Ascending aorta (tissue), 2 donors: Measurements from ENCODE around the gene SHISAL1. TPM values are rescaled to one million over a fixed set of nuclear protein-coding genes. Genes with fewer than 3 reads are reported as not detected.

Experiments used
- DNase-seq, 2 donors: peaks; one replicate each; pipeline ENCODE4 v3.0.0-alpha.2; 2019; ENCODE audit warnings: low spot score in 2 of 2
- H3K27ac ChIP-seq, 2 donors: fragments of 200-600 bp; sonication (generic); one replicate each; pipeline ENCODE4 v1.5.1; 2016 to 2017; ENCODE audit warnings: mild to moderate bottlenecking in 1 of 2
- H3K27me3 ChIP-seq: fragments of 200-600 bp; sonication (generic); one replicate; pipeline ENCODE4 v1.5.1; 2017
- H3K36me3 ChIP-seq, 2 donors: fragments of 200-600 bp; sonication (generic); one replicate each; pipeline ENCODE4 v1.5.1; 2016
- H3K4me1 ChIP-seq, 2 donors: fragments of 200-600 bp; sonication (generic); one replicate each; pipeline ENCODE4 v1.5.1; 2016 to 2017; ENCODE audit warnings: mild to moderate bottlenecking in 1 of 2
- H3K4me3 ChIP-seq, 2 donors: fragments of 200-600 bp; sonication (generic); one replicate each; pipeline ENCODE4 v1.5.1; 2016 to 2017; ENCODE audit warnings: mild to moderate bottlenecking in 1 of 2
- H3K9me3 ChIP-seq, 2 donors: fragments of 200-600 bp; sonication (generic); one replicate each; pipeline ENCODE4 v1.5.1; 2016
- CTCF ChIP-seq, 3 experiments: fragments of 200-600 bp in 2 of 3; fragments of 450-650 bp in 1 of 3; sonication (generic) in 2 of 3; IDR thresholded peaks; one replicate each; pipeline ENCODE4 v1.5.1; 2016 to 2019; ENCODE audit warnings: antibody characterized with exemption in 3 of 3, mild to moderate bottlenecking in 1 of 3, moderate library complexity in 1 of 3
- intact Hi-C: fragments of 100-400 bp; cut with DNase I; formaldehyde crosslinking; loops from one replicate; pipeline ENCODE4 v1.15.1; 2023
- total RNA-seq: library from RNA; depleted of rRNA; stranded (reverse); fragments of >200 nt; gene quantifications from one replicate; pipeline ENCODE4 v1.1.0, GENCODE V29; 2016

Gene SHISAL1
- total RNA-seq, 1 donor from 2014 or later, result 1.6 TPM

- TF ChIP-seq CTCF (IDR thresholded peaks at IDR 0.05), result no peak
- DNase-seq, result no peak
- intact Hi-C loops, result no loop called here
Measured at GRCh38 chr22:44215287-44215686, 97.5 kb downstream of the SHISAL1 start.

GRCh38 chr22:44214764-44215163 is 98.0 kb downstream of the SHISAL1 start:
- intact Hi-C loops, result no loop called here

More at GRCh38 chr22:44215287-44215686, 97.5 kb downstream of the SHISAL1 start:
- Histone ChIP-seq H3K4me3 (no peak overlapping the region), H3K9me3 (no peaks in the 10 kb centered on the region), H3K4me1 (peaks cover 20 to 22% of the 10 kb centered on the region in 2 donors), H3K27ac (no peak overlapping the region), H3K36me3 (no peaks in the 10 kb centered on the region), H3K27me3 (no peaks in the 10 kb centered on the region)

GRCh38 chr22:44214187-44214586 is 98.6 kb downstream of the SHISAL1 start:
- no peak overlapping the region for H3K4me3 ChIP-seq
- DNase-seq, result no peak
- TF ChIP-seq CTCF (IDR thresholded peaks at IDR 0.05), result no peak
- H3K27ac ChIP-seq, result no peak overlapping the region
- H3K27me3 ChIP-seq, result no peaks in the 10 kb centered on the region
- peaks cover 0 to 7% of the 10 kb centered on the region in 2 donors for H3K9me3 ChIP-seq
- no peaks in the 10 kb centered on the region for H3K36me3 ChIP-seq
- intact Hi-C loops, result no loop called here
- H3K4me1 ChIP-seq, result peaks cover 20 to 22% of the 10 kb centered on the region in 2 donors

More at GRCh38 chr22:44214764-44215163, 98.0 kb downstream of the SHISAL1 start:
- peaks cover 0 to 1% of the 10 kb centered on the region in 2 donors for H3K9me3 ChIP-seq
- no peak for TF ChIP-seq CTCF (IDR thresholded peaks at IDR 0.05)
- no peak overlapping the region for H3K27ac ChIP-seq
- peaks cover 20 to 22% of the 10 kb centered on the region in 2 donors for H3K4me1 ChIP-seq
- H3K36me3 ChIP-seq, result no peaks in the 10 kb centered on the region
- no peak overlapping the region for H3K4me3 ChIP-seq
- no peak for DNase-seq
- no peaks in the 10 kb centered on the region for H3K27me3 ChIP-seq

- H3K36me3 ChIP-seq, result no peaks in the 10 kb centered on the region
- H3K4me1 ChIP-seq, result peaks cover 20 to 22% of the 10 kb centered on the region in 2 donors
- H3K27me3 ChIP-seq, result no peaks in the 10 kb centered on the region
- no peak overlapping the region for H3K4me3 ChIP-seq
- no peak for DNase-seq
- TF ChIP-seq CTCF (IDR thresholded peaks at IDR 0.05), result no peak
- no peak overlapping the region for H3K27ac ChIP-seq
- intact Hi-C loops, result no loop called here
- H3K9me3 ChIP-seq, result peaks cover 0 to 12% of the 10 kb centered on the region in 2 donors
Measured at GRCh38 chr22:44213489-44214043, 99.2 kb downstream of the SHISAL1 start.

- peaks cover 20 to 22% of the 10 kb centered on the region in 2 donors for H3K4me1 ChIP-seq
- peaks cover 0 to 12% of the 10 kb centered on the region in 2 donors for H3K9me3 ChIP-seq
- intact Hi-C loops, result no loop called here
- DNase-seq, result no peak
- no peak overlapping the region for H3K4me3 ChIP-seq
- no peaks in the 10 kb centered on the region for H3K27me3 ChIP-seq
- peak overlapping the region; percentile 69 to 85 for H3K27ac ChIP-seq
- no peak for TF ChIP-seq CTCF (IDR thresholded peaks at IDR 0.05)
- H3K36me3 ChIP-seq, result no peaks in the 10 kb centered on the region
Measured at GRCh38 chr22:44212936-44213335, 99.8 kb downstream of the SHISAL1 start.
